MM.1S (cell line): ENCODE data around the gene MYL2.
"Not testable (repeated sequence)": the region's sequence is repeated elsewhere in the genome, so short reads cannot be mapped to it uniquely, and the experiment has no call there.

Experiments
- DNase-seq: peaks from one replicate; pipeline ENCODE4 v3.0.0-alpha.2; 2015
- H2AFZ ChIP-seq: fragments of 300-600 bp; sonication (generic); 2 replicates; pipeline ENCODE4 v1.6.0; 2016; ENCODE audit warnings: antibody characterized with exemption, low read length
- H3F3A ChIP-seq: fragments of 300-600 bp; sonication (generic); 2 replicates; pipeline ENCODE4 v1.6.1; 2016; ENCODE audit warnings: mild to moderate bottlenecking, antibody characterized with exemption, low read length, moderate library complexity, mixed read lengths; ENCODE audit not compliant: insufficient read depth
- H3K27ac ChIP-seq: fragments of 300-600 bp; sonication (generic); 2 replicates; pipeline ENCODE4 v1.5.1; 2016; ENCODE audit warnings: mild to moderate bottlenecking, low read length
- H3K27me3 ChIP-seq: fragments of 300-600 bp; sonication (generic); replicated peaks from 2 replicates; pipeline ENCODE4 v1.6.0; 2016; ENCODE audit warnings: low read length; ENCODE audit not compliant: insufficient read depth
- H3K36me3 ChIP-seq: fragments of 300-600 bp; sonication (generic); replicated peaks from 2 replicates; pipeline ENCODE4 v1.6.1; 2016; ENCODE audit warnings: mild to moderate bottlenecking, low read length, mixed read lengths; ENCODE audit not compliant: insufficient read depth
- H3K4me1 ChIP-seq: fragments of 300-600 bp; sonication (generic); 2 replicates; pipeline ENCODE4 v1.6.1; 2016; ENCODE audit warnings: low read length, mixed read lengths
- H3K4me2 ChIP-seq: fragments of 300-600 bp; sonication (generic); 2 replicates; pipeline ENCODE4 v1.6.0; 2016; ENCODE audit warnings: low read depth, low read length
- H3K4me3 ChIP-seq: fragments of 300-600 bp; sonication (generic); 2 replicates; pipeline ENCODE4 v1.5.1; 2016; ENCODE audit warnings: low read length, mixed read lengths
- H3K79me2 ChIP-seq: fragments of 300-600 bp; sonication (generic); 2 replicates; pipeline ENCODE4 v1.6.1; 2016; ENCODE audit warnings: mixed run types, low read length, mixed read lengths
- H3K9ac ChIP-seq: fragments of 300-600 bp; sonication (generic); 2 replicates; pipeline ENCODE4 v1.6.1; 2016; ENCODE audit warnings: low read length, mixed read lengths
- H3K9me2 ChIP-seq: fragments of 300-600 bp; sonication (generic); replicated peaks from 2 replicates; pipeline ENCODE4 v1.6.1; 2016; ENCODE audit warnings: mild to moderate bottlenecking, low read length, mixed read lengths; ENCODE audit not compliant: insufficient read depth
- H3K9me3 ChIP-seq: fragments of 300-600 bp; sonication (generic); replicated peaks from 2 replicates; pipeline ENCODE4 v1.6.1; 2016; ENCODE audit warnings: mild to moderate bottlenecking, low read length, mixed read lengths; ENCODE audit not compliant: insufficient read depth
- H4K20me1 ChIP-seq: fragments of 300-600 bp; sonication (generic); 2 replicates; pipeline ENCODE4 v1.6.1; 2016; ENCODE audit warnings: mild to moderate bottlenecking, low read length, moderate library complexity, mixed read lengths; ENCODE audit not compliant: insufficient read depth
- CTCF ChIP-seq: fragments of 300-600 bp; sonication (generic); IDR thresholded peaks from 2 replicates; pipeline ENCODE4 v1.5.1; 2016; ENCODE audit warnings: antibody characterized with exemption, low read length, mixed read lengths
- EZH2 ChIP-seq: fragments of 300-600 bp; sonication (generic); optimal IDR thresholded peaks from 2 replicates; pipeline ENCODE3; 2017; ENCODE audit warnings: low read depth, mild to moderate bottlenecking, antibody characterized with exemption, low read length, mixed read lengths
- EZH2phosphoT487 ChIP-seq: fragments of 300-600 bp; sonication (generic); IDR thresholded peaks from 2 replicates; pipeline ENCODE4 v1.6.1; 2018; ENCODE audit warnings: antibody characterized with exemption, low read length

The MYL2 gene

GRCh38 chr12:110960795-110961194 lies 40.4 kb upstream of the MYL2 start:
- DNase-seq, result no peak
- H4K20me1 ChIP-seq, result no peaks in the 10 kb centered on the region
- H3K4me1 ChIP-seq, result no peaks in the 10 kb centered on the region
- H3K27me3 ChIP-seq, result no peaks in the 10 kb centered on the region
- H3K9me3 ChIP-seq, result no peaks in the 10 kb centered on the region
- no peak overlapping the region for H3K4me2 ChIP-seq
- no peak overlapping the region for H3K27ac ChIP-seq
- no peak overlapping the region for H2AFZ ChIP-seq
- no peak overlapping the region for H3K4me3 ChIP-seq
- H3F3A ChIP-seq, result no peaks in the 10 kb centered on the region
- no peak overlapping the region for H3K9ac ChIP-seq
- no peak for TF ChIP-seq CTCF
- no peak for TF ChIP-seq EZH2
- no peak for TF ChIP-seq EZH2phosphoT487
- H3K36me3 ChIP-seq, result no peaks in the 10 kb centered on the region
- H3K79me2 ChIP-seq, result no peaks in the 10 kb centered on the region
- no peaks in the 10 kb centered on the region for H3K9me2 ChIP-seq

- DNase-seq, result no peak
- no peak overlapping the region for H3K9ac ChIP-seq
Measured at GRCh38 chr12:110957652-110958051, 37.3 kb upstream of the MYL2 start.

GRCh38 chr12:110957159-110957558 lies 36.8 kb upstream of the MYL2 start:
- no peaks in the 10 kb centered on the region for H3K36me3 ChIP-seq
- H3K9ac ChIP-seq, result no peak overlapping the region
- no peak overlapping the region for H3K4me2 ChIP-seq
- H2AFZ ChIP-seq, result no peak overlapping the region
- no peaks in the 10 kb centered on the region for H3F3A ChIP-seq
- no peaks in the 10 kb centered on the region for H4K20me1 ChIP-seq
- H3K4me3 ChIP-seq, result no peak overlapping the region
- TF ChIP-seq EZH2 (no peak), CTCF (no peak), EZH2phosphoT487 (no peak)
- no peaks in the 10 kb centered on the region for H3K27me3 ChIP-seq
- no peaks in the 10 kb centered on the region for H3K9me3 ChIP-seq
- H3K79me2 ChIP-seq, result no peaks in the 10 kb centered on the region
- H3K27ac ChIP-seq, result no peak overlapping the region
- H3K9me2 ChIP-seq, result no peaks in the 10 kb centered on the region
- DNase-seq, result no peak
- H3K4me1 ChIP-seq, result no peaks in the 10 kb centered on the region

More at GRCh38 chr12:110957652-110958051, 37.3 kb upstream of the MYL2 start:
- no peak for TF ChIP-seq CTCF
- Histone ChIP-seq H3K9me3 (no peaks in the 10 kb centered on the region), H4K20me1 (no peaks in the 10 kb centered on the region), H3K4me3 (no peak overlapping the region), H2AFZ (no peak overlapping the region), H3K79me2 (no peaks in the 10 kb centered on the region), H3K4me1 (no peaks in the 10 kb centered on the region), H3F3A (no peaks in the 10 kb centered on the region), H3K9me2 (no peaks in the 10 kb centered on the region), H3K36me3 (no peaks in the 10 kb centered on the region), H3K27ac (no peak overlapping the region), H3K4me2 (no peak overlapping the region), H3K27me3 (no peaks in the 10 kb centered on the region)

- not testable (repeated sequence) for H3F3A ChIP-seq, DNase-seq, H3K27ac ChIP-seq
Measured at GRCh38 chr12:110950867-110951266, 30.5 kb upstream of the MYL2 start.

GRCh38 chr12:110950466-110950865 lies 30.1 kb upstream of the MYL2 start:
- DNase-seq, result not testable (repeated sequence)

More at GRCh38 chr12:110950867-110951266, 30.5 kb upstream of the MYL2 start:
- not testable (repeated sequence) for H3K4me2 ChIP-seq, H3K4me3 ChIP-seq, H3K9ac ChIP-seq, H2AFZ ChIP-seq, H4K20me1 ChIP-seq, H3K27me3 ChIP-seq, H3K9me2 ChIP-seq, H3K9me3 ChIP-seq, H3K36me3 ChIP-seq, H3K79me2 ChIP-seq, H3K4me1 ChIP-seq

More at GRCh38 chr12:110950466-110950865, 30.1 kb upstream of the MYL2 start:
- H3K4me3 ChIP-seq, H3K4me1 ChIP-seq, H3F3A ChIP-seq, H3K9me3 ChIP-seq, H3K27me3 ChIP-seq, H3K36me3 ChIP-seq, H3K79me2 ChIP-seq, H3K4me2 ChIP-seq, H3K27ac ChIP-seq, H2AFZ ChIP-seq, H3K9ac ChIP-seq, H3K9me2 ChIP-seq, H4K20me1 ChIP-seq: not testable (repeated sequence)
